IMR-90 (cell line): ENCODE measurements around the gene SLC10A3. TPM values are rescaled to one million over a fixed set of nuclear protein-coding genes. Genes with fewer than 3 reads are reported as not detected.
A peak's percentile ranks its signal among the peaks of the same experiment; 100 is the strongest.

ENCODE experiments used
- ATAC-seq: fragments of 200-7000 bp; cut with Tn5 transposase; 2 replicates; pipeline ENCODE4 v1.9.1; 2020; ENCODE audit warnings: low read depth, mild to moderate bottlenecking, moderate library complexity
- BruUV-seq: library from RNA; stranded (reverse); fragments of 400-500 nt; replicated peaks from 2 replicates; lab custom pipeline; 2021; lab: Mats Ljungman, UMichigan
- CTCF ChIA-PET: fragments of 300-600 bp; formaldehyde crosslinking; extraction: SDS; loops from one replicate; lab custom pipeline; 2021; ENCODE audit warnings: antibody characterized with exemption; lab: Yijun Ruan, JAX
- POLR2A ChIA-PET: fragments of 300-600 bp; sonication (Branson Sonifier 250); formaldehyde crosslinking; loops from one replicate; lab custom pipeline; 2022; ENCODE audit warnings: antibody characterized with exemption; ENCODE audit not compliant: unreplicated experiment; lab: Charles Lee
- DNase-seq: peaks from one replicate; pipeline ENCODE4 v3.0.0; 2013
- H2AFZ ChIP-seq: replicated peaks from 2 replicates; pipeline ENCODE3; 2013; ENCODE audit warnings: low read length, mild to moderate bottlenecking; ENCODE audit not compliant: poor library complexity
- H2AK5ac ChIP-seq: 2 replicates; pipeline ENCODE4 v1.6.1; 2013; ENCODE audit warnings: low read depth, low read length, inconsistent platforms
- H2AK9ac ChIP-seq: replicated peaks from 2 replicates; pipeline ENCODE3; 2013; ENCODE audit warnings: mild to moderate bottlenecking, low read depth, low read length, moderate library complexity; ENCODE audit not compliant: poor library complexity
- H2BK120ac ChIP-seq: 2 replicates; pipeline ENCODE4 v1.6.1; 2013; ENCODE audit warnings: low read depth, low read length, inconsistent platforms
- H2BK15ac ChIP-seq: 3 replicates; pipeline ENCODE4 v1.6.1; 2013; ENCODE audit warnings: low read depth, low read length, inconsistent platforms
- H2BK20ac ChIP-seq: 2 replicates; pipeline ENCODE4 v1.6.1; 2013; ENCODE audit warnings: low read depth, mild to moderate bottlenecking, inconsistent platforms, low read length, moderate library complexity
- H2BK5ac ChIP-seq: 2 replicates; pipeline ENCODE4 v1.6.1; 2013; ENCODE audit warnings: mild to moderate bottlenecking, low read depth, low read length, inconsistent platforms; ENCODE audit not compliant: poor library complexity, severe bottlenecking
- H3K14ac ChIP-seq: replicated peaks from 2 replicates; pipeline ENCODE4 v1.6.1; 2013; ENCODE audit warnings: low read depth, low read length, inconsistent platforms
- H3K18ac ChIP-seq: 2 replicates; pipeline ENCODE4 v1.6.1; 2013; ENCODE audit warnings: low read depth, low read length, control low read depth
- H3K23ac ChIP-seq: 2 replicates; pipeline ENCODE4 v1.6.1; 2013; ENCODE audit warnings: low read depth, low read length, inconsistent platforms
- H3K27ac ChIP-seq: 2 replicates; pipeline ENCODE4 v1.5.1; 2013; ENCODE audit warnings: mild to moderate bottlenecking, control low read depth, low read length; ENCODE audit not compliant: insufficient read depth
- H3K27me3 ChIP-seq: 2 replicates; pipeline ENCODE4 v1.6.1; 2013; ENCODE audit warnings: low read length; ENCODE audit not compliant: control insufficient read depth, insufficient read depth
- H3K36me3 ChIP-seq: 2 replicates; pipeline ENCODE4 v1.6.1; 2013; ENCODE audit warnings: low read length, mixed read lengths; ENCODE audit not compliant: control insufficient read depth, insufficient read depth
- H3K4ac ChIP-seq: 2 replicates; pipeline ENCODE4 v1.6.1; 2013; ENCODE audit warnings: low read depth, low read length, inconsistent platforms
- H3K4me1 ChIP-seq: 2 replicates; pipeline ENCODE4 v1.6.1; 2013; ENCODE audit warnings: low read length, mixed read lengths; ENCODE audit not compliant: control insufficient read depth, insufficient read depth
- H3K4me2 ChIP-seq: 2 replicates; pipeline ENCODE4 v1.6.1; 2013; ENCODE audit warnings: low read depth, mild to moderate bottlenecking, control low read depth, low read length, moderate library complexity
- H3K4me3 ChIP-seq: 2 replicates; pipeline ENCODE4 v1.5.1; 2013; ENCODE audit warnings: low read depth, mild to moderate bottlenecking, control low read depth, low read length, moderate library complexity; ENCODE audit not compliant: insufficient read depth
- H3K56ac ChIP-seq: 2 replicates; pipeline ENCODE4 v1.6.1; 2013; ENCODE audit warnings: low read length, inconsistent platforms; ENCODE audit not compliant: insufficient read depth; ENCODE audit errors: extremely low read depth
- H3K79me1 ChIP-seq, 2 experiments: 2 replicates each; pipeline ENCODE4 v1.6.1; 2013; ENCODE audit warnings: low read length in 2 of 2, inconsistent platforms in 1 of 2, low read depth in 1 of 2
- H3K9ac ChIP-seq: 2 replicates; pipeline ENCODE4 v1.6.1; 2013; ENCODE audit warnings: low read depth, low read length, control low read depth
- H3K9me1 ChIP-seq: 2 replicates; pipeline ENCODE4 v1.6.1; 2013; ENCODE audit warnings: low read length, inconsistent platforms; ENCODE audit not compliant: insufficient read depth
- H3K9me3 ChIP-seq: 2 replicates; pipeline ENCODE4 v1.6.1; 2013; ENCODE audit warnings: low read length; ENCODE audit not compliant: control insufficient read depth, insufficient read depth
- H4K20me1 ChIP-seq: 2 replicates; pipeline ENCODE4 v1.6.1; 2013; ENCODE audit warnings: low read length, inconsistent platforms; ENCODE audit not compliant: insufficient read depth
- H4K5ac ChIP-seq: 2 replicates; pipeline ENCODE4 v1.6.1; 2013; ENCODE audit warnings: mild to moderate bottlenecking, low read depth, low read length, control low read depth
- H4K8ac ChIP-seq, 2 experiments: 2 replicates each; pipeline ENCODE4 v1.6.1; 2013; ENCODE audit warnings: low read depth in 2 of 2, low read length in 2 of 2, control low read depth in 1 of 2, inconsistent platforms in 1 of 2
- H4K91ac ChIP-seq: 2 replicates; pipeline ENCODE4 v1.6.1; 2013; ENCODE audit warnings: low read depth, low read length, inconsistent platforms; ENCODE audit not compliant: insufficient read depth
- BHLHE40 ChIP-seq: fragments of 150-350 bp; IDR thresholded peaks from 2 replicates; pipeline ENCODE4 v1.6.1; 2016; ENCODE audit warnings: mild to moderate bottlenecking, low read depth, low read length
- CEBPB ChIP-seq: IDR thresholded peaks from 2 replicates; pipeline ENCODE4 v1.6.1; 2012; ENCODE audit warnings: low read depth, low read length, improper control_type of control experiment
- CHD1 ChIP-seq: IDR thresholded peaks from 2 replicates; pipeline ENCODE4 v1.6.1; 2012; ENCODE audit warnings: low read depth, low read length, improper control_type of control experiment
- CTCF ChIP-seq: conservative IDR thresholded peaks from 2 replicates; pipeline ENCODE4 v1.5.1; 2012; ENCODE audit warnings: mild to moderate bottlenecking, low read depth, low read length, improper control_type of control experiment
- FOS ChIP-seq: fragments of 150-350 bp; IDR thresholded peaks from 2 replicates; pipeline ENCODE4 v1.6.1; 2016; ENCODE audit warnings: low read depth, low read length
- MAFK ChIP-seq: IDR thresholded peaks from 2 replicates; pipeline ENCODE4 v1.6.1; 2012; ENCODE audit warnings: low read depth, low read length, improper control_type of control experiment
- MXI1 ChIP-seq: IDR thresholded peaks from 2 replicates; pipeline ENCODE4 v1.6.1; 2012; ENCODE audit warnings: low read depth, mild to moderate bottlenecking, low read length, moderate library complexity, borderline replicate concordance
- POLR2A ChIP-seq: IDR thresholded peaks from 2 replicates; pipeline ENCODE4 v1.6.1; 2012; ENCODE audit warnings: mild to moderate bottlenecking, low read depth, low read length
- RAD21 ChIP-seq: IDR thresholded peaks from 2 replicates; pipeline ENCODE4 v1.6.1; 2012; ENCODE audit warnings: low read length, improper control_type of control experiment
- RCOR1 ChIP-seq: IDR thresholded peaks from 2 replicates; pipeline ENCODE4 v1.6.1; 2012; ENCODE audit warnings: mild to moderate bottlenecking, low read length, improper control_type of control experiment; ENCODE audit not compliant: insufficient replicate concordance
- SMC3 ChIP-seq: fragments of 150-350 bp; IDR thresholded peaks from 2 replicates; pipeline ENCODE4 v1.6.1; 2016; ENCODE audit warnings: low read depth, mild to moderate bottlenecking, antibody characterized with exemption, low read length, moderate library complexity
- USF2 ChIP-seq: fragments of 150-350 bp; IDR thresholded peaks from 2 replicates; pipeline ENCODE4 v1.6.1; 2017; ENCODE audit warnings: mild to moderate bottlenecking, antibody characterized with exemption, low read length, low read depth
- WGBS, 2 experiments: methylation state at CpG; one replicate each; pipeline versions ENCODE4 v1.1.5 to v1.1.7; 2013; ENCODE audit warnings: missing lambda C conversion rate in 2 of 2; ENCODE audit not compliant: insufficient read length in 1 of 2; ENCODE audit errors: extremely low coverage in 2 of 2; 5-methylcytosine and 5-hydroxymethylcytosine counted together
- dilution Hi-C: fragments of 300-500 bp; cut with HindIII; formaldehyde crosslinking; loops from one replicate; pipeline ENCODE4 v1.14.3; 2018; ENCODE audit warnings: low sequenced_read_pairs; ENCODE audit not compliant: unreplicated experiment
- in situ Hi-C: fragments of 300-500 bp; cut with MboI; formaldehyde crosslinking; loops from 3 replicates; pipeline ENCODE4 v1.14.3; 2019; ENCODE audit warnings: low sequenced_read_pairs, inconsistent platforms, mixed read lengths
- intact Hi-C: fragments of 100-400 bp; cut with micrococcal nuclease; formaldehyde crosslinking; loops from 2 replicates; pipeline ENCODE4 v1.10.0; 2022
- polyA plus RNA-seq, 3 experiments: library from polyadenylated mRNA; depleted of rRNA; stranded (reverse); fragments of >200 nt; gene quantifications; 2 replicates each; pipeline ENCODE4 v1.2.3, GENCODE V29; 2012; ENCODE audit warnings: low replicate concordance in 1 of 3
- total RNA-seq: library from RNA; depleted of rRNA; stranded (reverse); fragments of >200 nt; gene quantifications from 2 replicates; pipeline ENCODE4 v1.2.3, GENCODE V29; 2012
- TF ChIP-seq, protein P1 (sequence below): fragments of 150-350 bp; IDR thresholded peaks from 2 replicates; pipeline ENCODE4 v1.6.1; 2016; ENCODE audit warnings: low read depth, mild to moderate bottlenecking, low read length, moderate library complexity, borderline replicate concordance

The SLC10A3 gene
- total and polyA plus RNA-seq, 2 of the 4 experiments (the other 2 are of a cell fraction): 15.2 to 24.6 TPM

- in situ Hi-C loops: loop anchor here (25.0 kb wide), 1 partner anchor 1572 kb away; no protein-coding TSS in a partner anchor
Measured at GRCh38 chrX:154534526-154535322, 44.3 kb upstream of the SLC10A3 start.

More at GRCh38 chrX:154534526-154535322, 44.3 kb upstream of the SLC10A3 start:
- ATAC-seq: peak; percentile 83
- Histone ChIP-seq H2BK20ac (no peak overlapping the region), H3K27me3 (no peaks in the 10 kb centered on the region), H3K36me3 (peaks cover 54% of the 10 kb centered on the region), H4K91ac (no peak overlapping the region; the same call in 1 of the 2 replicates), H3K4ac (no peak overlapping the region; the same call in 1 of the 2 replicates), H3K18ac (no peak overlapping the region), H4K20me1 (peaks cover 12% of the 10 kb centered on the region), H3K9me1 (no peaks in the 10 kb centered on the region), H3K9ac (no peak overlapping the region), H2BK15ac (no peak overlapping the region), H2BK5ac (peak overlapping the region; percentile 61), H2AFZ (peak overlapping the region; percentile 81), H2BK120ac (no peak overlapping the region), H3K14ac (no peak overlapping the region), H3K9me3 (no peaks in the 10 kb centered on the region), H4K5ac (no peak overlapping the region), H3K56ac (no peak overlapping the region), H4K8ac (peak overlapping the region in 1 of 2 experiments; percentile 48; a peak in 1 of 4 replicates), H2AK5ac (no peak overlapping the region), H3K4me1 (peaks cover 2% of the 10 kb centered on the region; the same call in 1 of the 2 replicates), H3K27ac (peak overlapping the region; percentile 23; the same call in 1 of the 2 replicates), H3K23ac (no peak overlapping the region), H2AK9ac (peak overlapping the region; percentile 93), H3K4me2 (no peak overlapping the region), H3K79me1 (peaks cover 0 to 21% of the 10 kb centered on the region in 2 experiments; a peak in 2 of 4 replicates), H3K4me3 (no peak overlapping the region)
- TF ChIP-seq RCOR1: no peak
- TF ChIP-seq CHD1: no peak
- peak; percentile 96 for TF ChIP-seq SMC3
- TF ChIP-seq FOS: no peak
- peak; percentile 99 for TF ChIP-seq RAD21
- TF ChIP-seq CEBPB: peak; percentile 77
- TF ChIP-seq MAFK: no peak
- peak; percentile 54; the same call in 1 of the 2 replicates for TF ChIP-seq POLR2A
- TF ChIP-seq USF2: 0 out of 2 replicates have a peak, but pooled peaks have one; percentile 22
- no peak for TF ChIP-seq BHLHE40
- TF ChIP-seq, protein P1, sequence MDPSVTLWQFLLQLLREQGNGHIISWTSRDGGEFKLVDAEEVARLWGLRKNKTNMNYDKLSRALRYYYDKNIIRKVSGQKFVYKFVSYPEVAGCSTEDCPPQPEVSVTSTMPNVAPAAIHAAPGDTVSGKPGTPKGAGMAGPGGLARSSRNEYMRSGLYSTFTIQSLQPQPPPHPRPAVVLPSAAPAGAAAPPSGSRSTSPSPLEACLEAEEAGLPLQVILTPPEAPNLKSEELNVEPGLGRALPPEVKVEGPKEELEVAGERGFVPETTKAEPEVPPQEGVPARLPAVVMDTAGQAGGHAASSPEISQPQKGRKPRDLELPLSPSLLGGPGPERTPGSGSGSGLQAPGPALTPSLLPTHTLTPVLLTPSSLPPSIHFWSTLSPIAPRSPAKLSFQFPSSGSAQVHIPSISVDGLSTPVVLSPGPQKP: no peak
- TF ChIP-seq MXI1: peak; percentile 82; the same call in 1 of the 2 replicates
- peak; percentile 100 for TF ChIP-seq CTCF
- intact Hi-C loops (loop anchor here (5.0 kb wide), 2 partner anchors 122 to 162 kb away; partner anchors contain the start of genes FLNA and TAFAZZIN), dilution Hi-C loops (no loop called here)
- peak; percentile 79 for DNase-seq
- ChIA-PET CTCF (no interaction called here), POLR2A (no interaction called here)
- 22% methylated on average over 16 of the region's 34 CpGs; no CpG with 5 or more reads in 1 of the 2 experiments for WGBS, 2 experiments
- no TSS peak for BruUV-seq
